Vagina (tissue), 2 donors: ENCODE results near the gene ASPA.

ENCODE experiments used
- POLR2A ChIP-seq, 2 donors: fragments of 450-650 bp; IDR thresholded peaks; one replicate each; pipeline ENCODE4 v1.6.1; 2017; ENCODE audit warnings: antibody characterized with exemption in 2 of 2, mild to moderate bottlenecking in 2 of 2, moderate library complexity in 2 of 2
- POLR2AphosphoS5 ChIP-seq, 2 donors: sonication (generic); formaldehyde crosslinking; IDR thresholded peaks; one replicate each; pipeline ENCODE4 v1.9.0; 2017; ENCODE audit warnings: antibody characterized with exemption in 2 of 2, mild to moderate bottlenecking in 2 of 2, low read depth in 1 of 2; ENCODE audit not compliant: insufficient read depth in 1 of 2
- TF ChIP-seq, protein P1 (sequence below), 3 experiments: fragments of 450-650 bp in 2 of 3; fragments of 200-600 bp in 1 of 3; sonication (generic) in 1 of 3; IDR thresholded peaks; one replicate each; pipeline ENCODE4 v1.5.1; 2017 to 2019; ENCODE audit warnings: antibody characterized with exemption in 3 of 3, mild to moderate bottlenecking in 2 of 3, moderate library complexity in 2 of 3

DNA sequence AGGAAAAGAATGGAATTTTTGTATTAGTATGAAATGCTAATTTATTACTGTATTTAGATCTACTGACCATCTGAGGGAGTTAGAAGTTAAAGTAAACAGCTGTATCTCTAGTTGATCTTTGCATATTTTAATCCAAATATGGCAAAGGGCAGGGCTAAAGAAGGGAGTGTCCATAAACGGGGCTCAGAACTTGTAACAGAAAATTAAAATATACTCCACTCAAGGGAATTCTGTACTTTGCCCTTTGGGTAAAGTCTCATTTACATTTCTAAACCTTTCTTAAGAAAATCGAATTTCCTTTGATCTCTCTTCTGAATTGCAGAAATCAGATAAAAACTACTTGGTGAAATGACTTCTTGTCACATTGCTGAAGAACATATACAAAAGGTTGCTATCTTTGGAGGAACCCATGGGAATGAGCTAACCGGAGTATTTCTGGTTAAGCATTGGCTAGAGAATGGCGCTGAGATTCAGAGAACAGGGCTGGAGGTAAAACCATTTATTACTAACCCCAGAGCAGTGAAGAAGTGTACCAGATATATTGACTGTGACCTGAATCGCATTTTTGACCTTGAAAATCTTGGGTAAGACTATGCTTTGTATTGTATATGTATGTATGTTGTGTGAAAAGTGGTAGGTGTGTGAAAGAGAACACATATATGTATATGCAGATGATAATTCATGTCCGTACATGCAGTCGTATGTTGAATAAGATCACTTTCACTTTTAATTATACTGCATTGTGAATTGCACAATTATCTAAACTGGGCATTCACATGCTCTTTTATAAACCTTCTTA, at the start of gene ASPA:
- TF ChIP-seq, protein P1, sequence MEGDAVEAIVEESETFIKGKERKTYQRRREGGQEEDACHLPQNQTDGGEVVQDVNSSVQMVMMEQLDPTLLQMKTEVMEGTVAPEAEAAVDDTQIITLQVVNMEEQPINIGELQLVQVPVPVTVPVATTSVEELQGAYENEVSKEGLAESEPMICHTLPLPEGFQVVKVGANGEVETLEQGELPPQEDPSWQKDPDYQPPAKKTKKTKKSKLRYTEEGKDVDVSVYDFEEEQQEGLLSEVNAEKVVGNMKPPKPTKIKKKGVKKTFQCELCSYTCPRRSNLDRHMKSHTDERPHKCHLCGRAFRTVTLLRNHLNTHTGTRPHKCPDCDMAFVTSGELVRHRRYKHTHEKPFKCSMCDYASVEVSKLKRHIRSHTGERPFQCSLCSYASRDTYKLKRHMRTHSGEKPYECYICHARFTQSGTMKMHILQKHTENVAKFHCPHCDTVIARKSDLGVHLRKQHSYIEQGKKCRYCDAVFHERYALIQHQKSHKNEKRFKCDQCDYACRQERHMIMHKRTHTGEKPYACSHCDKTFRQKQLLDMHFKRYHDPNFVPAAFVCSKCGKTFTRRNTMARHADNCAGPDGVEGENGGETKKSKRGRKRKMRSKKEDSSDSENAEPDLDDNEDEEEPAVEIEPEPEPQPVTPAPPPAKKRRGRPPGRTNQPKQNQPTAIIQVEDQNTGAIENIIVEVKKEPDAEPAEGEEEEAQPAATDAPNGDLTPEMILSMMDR (IDR thresholded peaks at IDR 0.05), result no peak
- TF ChIP-seq POLR2A (IDR thresholded peaks at IDR 0.05) (no peak), POLR2AphosphoS5 (IDR thresholded peaks at IDR 0.05; ENCODE audit: insufficient read depth in 1 of 2, low read depth in 1 of 2) (no peak)
